ENCODE results near the gene NEURL1. TPM values are rescaled to one million over a fixed set of nuclear protein-coding genes. Genes with fewer than 3 reads are reported as not detected.
A peak's percentile ranks its signal among the peaks of the same experiment; 100 is the strongest.

NEURL1 gene
- total RNA-seq, 3 donors from 2014 or later = 15.9 to 68.7 (median 42.9) TPM

DNA sequence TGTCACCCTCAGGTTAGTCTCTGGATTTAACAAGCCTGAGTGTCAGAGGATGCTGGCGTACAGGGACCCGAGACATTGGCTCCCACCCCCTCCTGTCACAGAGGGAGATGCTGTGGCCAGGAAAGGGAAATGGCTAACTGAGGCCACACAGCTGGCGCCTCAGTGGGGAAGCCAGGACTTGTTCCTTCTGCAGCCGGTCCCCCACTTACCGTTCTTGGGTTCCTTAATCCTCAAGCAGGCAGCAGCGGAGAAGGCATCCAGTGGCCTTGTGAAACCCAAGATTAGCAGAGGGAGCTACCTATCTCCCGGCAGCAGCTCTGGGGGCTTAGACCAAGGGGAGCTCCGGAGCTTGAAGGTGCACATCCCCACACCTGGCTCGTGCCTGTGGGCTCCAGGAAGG lies 65.4 kb downstream of the NEURL1 start:
- H3K36me3 ChIP-seq (ENCODE audit: low read depth) = no peaks in the 10 kb centered on the region
- H3K4me1 ChIP-seq (ENCODE audit: low read depth) = peaks cover 7% of the 10 kb centered on the region
- ATAC-seq (no peak), DNase-seq (peak in 2 of 3 donors; percentile 24 to 45)
- TF ChIP-seq CTCF (IDR thresholded peaks at IDR 0.05) = no peak
- H3K4me3 ChIP-seq = no peak overlapping the region
- intact Hi-C loops (cut with DNase I, micrococcal nuclease) = no loop called here
- H3K9me3 ChIP-seq = no peaks in the 10 kb centered on the region

GRCh38 chr10:103559776-103560175 lies 66.3 kb downstream of the NEURL1 start:
- DNase-seq (peak in 1 of 3 donors; percentile 25), ATAC-seq (no peak)

DNA sequence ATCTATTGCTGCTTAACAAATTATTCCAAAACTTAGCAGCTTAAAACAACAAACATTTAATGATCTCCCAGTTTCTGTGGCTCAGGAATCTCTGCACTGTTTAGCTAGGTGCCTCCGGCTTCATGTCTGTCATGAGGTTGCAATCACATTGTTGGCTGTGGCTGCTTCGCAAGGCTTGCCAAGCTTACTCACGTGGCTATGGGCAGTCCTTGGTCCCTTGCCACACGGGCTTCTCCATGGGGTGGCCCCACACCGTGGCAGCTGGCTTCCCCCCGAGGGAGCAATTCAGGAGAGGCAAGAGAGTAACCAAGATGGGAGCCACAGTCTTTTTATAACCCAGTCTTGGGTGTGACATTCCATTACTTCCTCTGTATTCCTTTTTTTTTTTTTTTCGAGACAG lies 67.4 kb downstream of the NEURL1 start:
- intact Hi-C loops (cut with DNase I, micrococcal nuclease) = no loop called here
- Histone ChIP-seq H3K9me3 (no peaks in the 10 kb centered on the region), H3K4me1 (ENCODE audit: low read depth) (peaks cover under 1% of the 10 kb centered on the region), H3K36me3 (ENCODE audit: low read depth) (no peaks in the 10 kb centered on the region), H3K4me3 (no peak overlapping the region)
- DNase-seq = peak in 1 of 3 donors; percentile 19
- no peak for ATAC-seq
- no peak for TF ChIP-seq CTCF (IDR thresholded peaks at IDR 0.05)

More at GRCh38 chr10:103559776-103560175, 66.3 kb downstream of the NEURL1 start:
- H3K4me1 ChIP-seq (ENCODE audit: low read depth) = peaks cover 7% of the 10 kb centered on the region
- no peaks in the 10 kb centered on the region for H3K36me3 ChIP-seq (ENCODE audit: low read depth)
- no peak overlapping the region for H3K4me3 ChIP-seq
- intact Hi-C loops (cut with DNase I, micrococcal nuclease) = no loop called here
- no peaks in the 10 kb centered on the region for H3K9me3 ChIP-seq
- TF ChIP-seq CTCF (IDR thresholded peaks at IDR 0.05) = no peak

DNA sequence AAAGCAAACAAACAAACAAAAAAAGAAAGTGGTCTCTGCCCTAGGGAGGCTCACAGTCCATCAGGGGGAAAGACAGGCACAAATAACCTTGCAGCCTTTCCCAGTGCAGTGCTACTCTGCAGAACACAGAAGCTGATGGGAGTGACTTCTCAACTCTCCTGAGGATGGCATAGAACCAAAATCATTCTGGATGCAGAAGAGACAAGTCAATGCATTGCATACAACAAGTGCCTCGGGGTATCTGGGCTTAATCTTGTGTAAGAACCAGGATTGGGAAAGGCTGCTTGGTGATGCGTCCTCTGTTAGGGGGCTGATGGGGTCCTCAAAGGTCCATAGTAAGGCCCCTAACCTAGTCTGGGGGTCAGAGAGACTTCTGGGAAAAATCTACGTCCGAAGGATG lies 68.9 kb downstream of the NEURL1 start:
- no peaks in the 10 kb centered on the region for H3K36me3 ChIP-seq (ENCODE audit: low read depth)
- H3K4me3 ChIP-seq = no peak overlapping the region
- ATAC-seq (no peak), DNase-seq (peak in 1 of 3 donors; percentile 0)
- no peaks in the 10 kb centered on the region for H3K4me1 ChIP-seq (ENCODE audit: low read depth)
- TF ChIP-seq CTCF (IDR thresholded peaks at IDR 0.05) = no peak
- no peaks in the 10 kb centered on the region for H3K9me3 ChIP-seq
- intact Hi-C loops (cut with DNase I, micrococcal nuclease) = no loop called here

DNA sequence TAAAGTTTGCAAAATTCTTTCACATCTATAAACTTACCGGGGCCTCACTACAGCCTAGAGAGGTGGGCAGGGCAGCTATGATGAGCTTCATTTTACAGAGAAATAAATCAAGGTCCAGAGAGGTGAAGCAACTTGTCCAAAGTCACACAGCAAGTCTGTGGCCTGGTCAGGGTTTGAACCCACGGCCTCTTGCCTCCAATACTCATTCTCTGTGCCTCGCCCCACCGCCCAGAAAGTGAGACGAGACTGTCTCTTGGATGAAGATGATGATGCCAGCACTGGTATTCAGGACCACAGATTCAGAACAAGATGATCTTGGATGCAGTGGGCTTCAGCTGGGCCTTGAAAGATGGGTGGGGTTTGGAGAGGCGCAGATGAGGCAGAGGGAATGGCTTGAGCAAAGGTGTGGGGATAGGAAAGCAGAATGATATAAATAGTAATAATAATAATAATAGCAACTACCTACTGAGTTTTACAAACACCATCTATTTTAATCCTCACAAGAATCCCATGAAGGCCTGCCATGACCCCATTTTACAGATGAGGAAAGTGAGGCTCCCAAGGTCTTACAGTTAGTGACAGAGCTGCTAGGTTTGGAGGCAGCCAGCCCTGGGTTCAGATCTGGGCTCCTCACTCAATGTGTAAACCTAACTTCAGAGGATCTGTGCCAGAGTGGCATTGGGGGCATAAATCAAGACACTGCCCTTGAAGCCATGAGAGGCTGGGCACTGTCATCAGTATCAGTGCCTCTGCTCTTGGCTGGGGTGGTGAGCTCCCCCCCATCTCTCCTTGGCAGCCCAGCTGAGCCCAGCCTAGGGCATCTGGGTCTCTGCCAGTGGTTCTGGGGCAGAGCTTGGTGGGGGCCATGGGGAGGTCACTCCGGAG lies 70.0 kb downstream of the NEURL1 start:
- no peak for TF ChIP-seq CTCF (IDR thresholded peaks at IDR 0.05)

More for the DNA sequence above, 70.0 kb downstream of the NEURL1 start:
- Histone ChIP-seq H3K9me3 (no peaks in the 10 kb centered on the region), H3K4me3 (no peak overlapping the region), H3K4me1 (ENCODE audit: low read depth) (no peaks in the 10 kb centered on the region), H3K36me3 (ENCODE audit: low read depth) (no peaks in the 10 kb centered on the region)
- DNase-seq = peak in 1 of 3 donors; percentile 10
- intact Hi-C loops (cut with DNase I, micrococcal nuclease) = no loop called here
- no peak for ATAC-seq
